KMS-11 (cell line): ENCODE measurements around the gene SECISBP2.

ENCODE experiments used
- H2AFZ ChIP-seq: fragments of 200-600 bp; sonication (generic); 2 replicates; pipeline ENCODE4 v1.6.1; 2016; ENCODE audit warnings: antibody characterized with exemption, mixed run types, low read depth
- H3K27ac ChIP-seq: fragments of 200-600 bp; sonication (generic); 2 replicates; pipeline ENCODE4 v1.6.1; 2016; ENCODE audit warnings: mild to moderate bottlenecking, mixed run types
- H3K27me3 ChIP-seq: fragments of 200-600 bp; sonication (generic); 2 replicates; pipeline ENCODE4 v1.6.1; 2017; ENCODE audit warnings: mild to moderate bottlenecking, low read depth, mixed run types, moderate library complexity; ENCODE audit not compliant: insufficient read depth
- H3K36me3 ChIP-seq: fragments of 200-600 bp; sonication (generic); 2 replicates; pipeline ENCODE4 v1.6.1; 2017; ENCODE audit warnings: mild to moderate bottlenecking, mixed run types; ENCODE audit not compliant: insufficient read depth
- H3K4me1 ChIP-seq: fragments of 200-600 bp; sonication (generic); 2 replicates; pipeline ENCODE4 v1.6.1; 2016; ENCODE audit warnings: mild to moderate bottlenecking, low read depth, mixed run types; ENCODE audit not compliant: poor library complexity, severe bottlenecking
- H3K4me2 ChIP-seq: fragments of 200-600 bp; sonication (generic); 2 replicates; pipeline ENCODE4 v1.7.0; 2016; ENCODE audit warnings: mild to moderate bottlenecking, mixed run types
- H3K4me3 ChIP-seq: fragments of 200-600 bp; sonication (generic); IDR thresholded peaks from 2 replicates; pipeline ENCODE4 v1.6.1; 2017; ENCODE audit warnings: low read depth, low read length, mixed read lengths; ENCODE audit not compliant: insufficient read depth
- H3K79me2 ChIP-seq: fragments of 200-600 bp; sonication (generic); 2 replicates; pipeline ENCODE4 v1.6.1; 2016; ENCODE audit warnings: low read depth, mixed run types; ENCODE audit not compliant: insufficient read depth
- H3K9ac ChIP-seq: fragments of 200-600 bp; sonication (generic); 2 replicates; pipeline ENCODE4 v1.6.1; 2016; ENCODE audit warnings: mild to moderate bottlenecking, mixed run types
- H4K20me1 ChIP-seq: fragments of 200-600 bp; sonication (generic); 2 replicates; pipeline ENCODE4 v1.6.1; 2016; ENCODE audit warnings: mild to moderate bottlenecking, mixed run types; ENCODE audit not compliant: insufficient read depth
- CTCF ChIP-seq: fragments of 200-600 bp; sonication (generic); conservative IDR thresholded peaks from 2 replicates; pipeline ENCODE4 v1.6.1; 2017; ENCODE audit warnings: low read depth, mild to moderate bottlenecking, antibody characterized with exemption, low read length, moderate library complexity, mixed read lengths

The SECISBP2 gene

GRCh38 chr9:89325733-89326132, 7.4 kb downstream of the SECISBP2 start:
- Histone ChIP-seq H3K9ac (no peak overlapping the region), H3K36me3 (peaks cover 3% of the 10 kb centered on the region; the same call in 1 of the 2 replicates), H3K79me2 (peaks cover 46% of the 10 kb centered on the region), H3K4me2 (no peak overlapping the region), H2AFZ (no peak overlapping the region), H3K27ac (no peak overlapping the region), H3K4me3 (no peak overlapping the region), H3K27me3 (no peaks in the 10 kb centered on the region), H3K4me1 (peaks cover 49% of the 10 kb centered on the region), H4K20me1 (no peaks in the 10 kb centered on the region)
- no peak for TF ChIP-seq CTCF

DNA sequence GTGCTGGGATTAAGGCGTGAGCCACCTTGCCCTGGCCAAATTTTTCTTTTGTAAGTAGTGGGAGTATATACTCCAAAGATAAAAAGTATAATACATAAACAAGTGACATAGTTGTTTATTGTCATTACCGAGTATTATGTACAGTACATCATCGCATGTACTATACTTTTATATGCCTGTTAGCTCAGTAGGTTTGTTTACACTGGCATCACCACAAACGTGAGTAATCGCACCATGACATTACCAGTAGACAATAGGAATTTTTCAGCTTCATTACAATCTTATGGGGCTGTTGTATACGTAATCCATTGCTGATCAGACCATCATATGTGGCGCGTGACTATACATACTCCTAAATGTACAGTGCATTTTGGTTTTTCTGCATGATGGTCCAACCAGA, 9.8 kb downstream of the SECISBP2 start:
- no peak for TF ChIP-seq CTCF
- Histone ChIP-seq H4K20me1 (no peaks in the 10 kb centered on the region), H3K4me2 (no peak overlapping the region), H3K27me3 (no peaks in the 10 kb centered on the region), H3K4me3 (no peak overlapping the region), H3K4me1 (peaks cover 45% of the 10 kb centered on the region), H3K79me2 (peaks cover 23% of the 10 kb centered on the region), H3K36me3 (peaks cover 3% of the 10 kb centered on the region; the same call in 1 of the 2 replicates), H3K9ac (no peak overlapping the region), H3K27ac (no peak overlapping the region), H2AFZ (no peak overlapping the region)

- Histone ChIP-seq H3K79me2 (peaks cover 6% of the 10 kb centered on the region; the same call in 1 of the 2 replicates), H3K27ac (no peak overlapping the region)
- no peak for TF ChIP-seq CTCF
These were observed 11.6 kb downstream of the SECISBP2 start for GRCh38 chr9:89329917-89330316.

DNA sequence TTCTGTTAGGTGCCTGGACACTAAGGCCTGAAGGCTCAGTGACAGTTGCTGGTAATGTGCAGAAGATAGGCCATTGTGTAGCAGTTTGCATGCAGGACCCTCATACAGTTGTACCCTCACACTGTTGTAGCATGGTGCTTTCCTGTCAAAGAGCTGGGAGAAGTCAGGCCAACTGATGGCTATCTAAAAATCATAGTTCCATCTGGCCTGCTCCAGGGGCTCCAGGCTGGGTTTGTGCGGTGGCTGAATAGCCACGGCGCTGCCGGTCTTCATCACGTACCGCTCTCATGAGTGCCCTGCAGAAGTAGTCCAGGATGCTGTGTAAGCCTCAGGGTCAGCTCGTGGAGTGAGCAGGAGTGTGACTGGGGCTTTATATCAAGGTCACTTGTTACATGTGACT, 12.2 kb downstream of the SECISBP2 start:
- no peak overlapping the region for H3K27ac ChIP-seq
- no peak overlapping the region for H3K9ac ChIP-seq
- no peaks in the 10 kb centered on the region for H4K20me1 ChIP-seq
- no peaks in the 10 kb centered on the region for H3K27me3 ChIP-seq
- peaks cover 3% of the 10 kb centered on the region; the same call in 1 of the 2 replicates for H3K36me3 ChIP-seq
- no peak overlapping the region for H3K4me3 ChIP-seq
- no peak for TF ChIP-seq CTCF
- no peak overlapping the region for H2AFZ ChIP-seq
- 0 out of 2 replicates have a peak, but pooled peaks cover under 1% of the 10 kb centered on the region for H3K79me2 ChIP-seq
- no peak overlapping the region for H3K4me2 ChIP-seq
- peaks cover 45% of the 10 kb centered on the region for H3K4me1 ChIP-seq

More at GRCh38 chr9:89329917-89330316, 11.6 kb downstream of the SECISBP2 start:
- Histone ChIP-seq H2AFZ (no peak overlapping the region), H3K4me3 (no peak overlapping the region), H3K27me3 (no peaks in the 10 kb centered on the region), H3K9ac (no peak overlapping the region), H3K36me3 (peaks cover 3% of the 10 kb centered on the region; the same call in 1 of the 2 replicates), H3K4me1 (peaks cover 45% of the 10 kb centered on the region), H3K4me2 (no peak overlapping the region), H4K20me1 (no peaks in the 10 kb centered on the region)
